Tibial nerve (tissue), 4 donors: ENCODE measurements around the gene HIF1A.

Source experiments
- EP300 ChIP-seq, 2 donors: sonication (generic); formaldehyde crosslinking; IDR thresholded peaks; one replicate each; pipeline ENCODE4 v1.6.1; 2017; ENCODE audit warnings: antibody characterized with exemption in 2 of 2, mild to moderate bottlenecking in 1 of 2
- TF ChIP-seq, protein P1 (sequence below), 5 experiments: fragments of 200-600 bp in 3 of 5; fragments of 450-650 bp in 2 of 5; sonication (generic) in 3 of 5; IDR thresholded peaks; one replicate each; pipeline ENCODE4 v1.5.1; 2016 to 2019; ENCODE audit warnings: antibody characterized with exemption in 5 of 5, mild to moderate bottlenecking in 3 of 5, moderate library complexity in 2 of 5

DNA sequence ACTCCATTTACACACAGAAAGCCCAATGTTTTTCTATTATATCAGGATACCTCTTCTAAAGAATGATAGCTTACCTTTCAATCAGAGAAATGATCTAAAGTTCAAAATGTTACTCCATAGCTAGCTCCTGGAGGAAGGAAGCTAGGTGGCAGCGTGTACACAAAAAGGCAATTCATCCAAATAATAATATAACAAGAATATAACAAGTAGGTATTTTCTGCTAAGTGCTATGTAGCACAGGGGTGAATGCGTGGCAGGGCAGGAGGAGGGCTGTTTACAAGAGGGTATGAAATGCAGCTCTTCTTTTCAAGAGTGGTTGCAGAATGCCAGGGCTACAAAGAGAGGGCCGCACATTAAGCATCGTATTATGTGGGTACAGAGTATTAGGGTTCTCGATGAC is 66.2 kb downstream of the HIF1A start:
- TF ChIP-seq, protein P1, sequence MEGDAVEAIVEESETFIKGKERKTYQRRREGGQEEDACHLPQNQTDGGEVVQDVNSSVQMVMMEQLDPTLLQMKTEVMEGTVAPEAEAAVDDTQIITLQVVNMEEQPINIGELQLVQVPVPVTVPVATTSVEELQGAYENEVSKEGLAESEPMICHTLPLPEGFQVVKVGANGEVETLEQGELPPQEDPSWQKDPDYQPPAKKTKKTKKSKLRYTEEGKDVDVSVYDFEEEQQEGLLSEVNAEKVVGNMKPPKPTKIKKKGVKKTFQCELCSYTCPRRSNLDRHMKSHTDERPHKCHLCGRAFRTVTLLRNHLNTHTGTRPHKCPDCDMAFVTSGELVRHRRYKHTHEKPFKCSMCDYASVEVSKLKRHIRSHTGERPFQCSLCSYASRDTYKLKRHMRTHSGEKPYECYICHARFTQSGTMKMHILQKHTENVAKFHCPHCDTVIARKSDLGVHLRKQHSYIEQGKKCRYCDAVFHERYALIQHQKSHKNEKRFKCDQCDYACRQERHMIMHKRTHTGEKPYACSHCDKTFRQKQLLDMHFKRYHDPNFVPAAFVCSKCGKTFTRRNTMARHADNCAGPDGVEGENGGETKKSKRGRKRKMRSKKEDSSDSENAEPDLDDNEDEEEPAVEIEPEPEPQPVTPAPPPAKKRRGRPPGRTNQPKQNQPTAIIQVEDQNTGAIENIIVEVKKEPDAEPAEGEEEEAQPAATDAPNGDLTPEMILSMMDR (IDR thresholded peaks at IDR 0.05): no peak
- TF ChIP-seq EP300 (IDR thresholded peaks at IDR 0.05): no peak
